PFSK-1 (cell line): ENCODE measurements around the gene ARHGEF7.

ENCODE experiments used
- FOXP2 ChIP-seq: optimal IDR thresholded peaks from 2 replicates; pipeline ENCODE3; 2011; ENCODE audit warnings: borderline replicate concordance, control low read depth, inconsistent platforms; ENCODE audit not compliant: insufficient read depth; ENCODE audit errors: extremely low read length, extremely low read depth
- POLR2AphosphoS5 ChIP-seq: IDR thresholded peaks from 2 replicates; pipeline ENCODE4 v1.6.1; 2012; ENCODE audit warnings: low read depth, mild to moderate bottlenecking, control low read depth, low read length, moderate library complexity
- REST ChIP-seq, 2 experiments: IDR thresholded peaks; 2 replicates each; pipeline versions ENCODE4 v1.6.1 to v1.8.0; 2011 to 2012; ENCODE audit warnings: low read depth in 2 of 2, low read length in 2 of 2, control low read depth in 1 of 2, inconsistent platforms in 1 of 2, mild to moderate bottlenecking in 1 of 2, moderate library complexity in 1 of 2; ENCODE audit not compliant: insufficient read depth in 1 of 2
- SIN3A ChIP-seq: IDR thresholded peaks from 2 replicates; pipeline ENCODE4 v1.6.1; 2012; ENCODE audit warnings: mild to moderate bottlenecking, low read length, moderate library complexity, borderline replicate concordance; ENCODE audit not compliant: insufficient read depth
- TAF1 ChIP-seq: IDR thresholded peaks from 2 replicates; pipeline ENCODE4 v1.6.1; 2012; ENCODE audit warnings: low read length, control low read depth, borderline replicate concordance; ENCODE audit not compliant: insufficient read depth

Gene ARHGEF7

DNA sequence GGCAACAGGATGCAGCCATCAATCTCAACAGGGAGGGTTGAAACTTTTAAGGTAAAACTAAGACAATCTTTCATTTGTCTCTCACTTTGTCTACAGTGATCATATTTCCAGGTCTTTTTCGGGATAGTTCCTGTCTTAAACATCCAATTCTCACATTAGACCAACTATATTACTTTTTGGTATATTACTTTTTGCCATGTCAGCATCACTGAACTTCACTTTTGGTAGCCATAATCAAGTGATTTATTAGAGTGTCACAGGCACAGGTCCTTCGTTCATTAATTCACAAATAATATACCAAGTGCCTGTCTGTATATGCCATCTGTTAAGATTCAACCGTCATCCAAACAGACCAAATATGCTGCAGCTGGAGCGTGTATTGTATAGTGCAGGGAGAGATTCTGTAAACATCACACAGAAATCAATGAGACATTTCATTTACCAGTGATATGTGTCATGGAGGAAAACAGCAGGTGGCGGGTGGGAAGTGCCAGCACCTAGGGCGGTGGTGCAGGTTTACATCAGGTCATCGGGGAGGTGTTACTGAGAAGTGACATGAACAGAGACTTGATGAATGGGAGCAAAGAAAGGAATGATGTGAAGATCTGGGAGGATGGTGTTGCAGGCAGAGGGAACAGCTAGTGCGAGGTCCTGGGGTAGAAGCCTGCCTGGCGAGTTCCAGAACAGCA is 24.9 kb downstream of the ARHGEF7 start:
- TF ChIP-seq SIN3A, result no peak
- no peak for TF ChIP-seq POLR2AphosphoS5
- TF ChIP-seq TAF1, result no peak
- TF ChIP-seq FOXP2, result no peak
- TF ChIP-seq REST (IDR thresholded peaks at IDR 0.05; ENCODE audit: insufficient read depth in 1 of 2, low read depth in 2 of 2, low read length in 2 of 2), result no peak

GRCh38 chr13:111140562-111141105 is 25.5 kb downstream of the ARHGEF7 start:
- TF ChIP-seq POLR2AphosphoS5, result no peak
- no peak for TF ChIP-seq SIN3A
- TF ChIP-seq REST (IDR thresholded peaks at IDR 0.05; ENCODE audit: insufficient read depth in 1 of 2, low read depth in 2 of 2, low read length in 2 of 2), result no peak
- no peak for TF ChIP-seq TAF1
- no peak for TF ChIP-seq FOXP2

DNA sequence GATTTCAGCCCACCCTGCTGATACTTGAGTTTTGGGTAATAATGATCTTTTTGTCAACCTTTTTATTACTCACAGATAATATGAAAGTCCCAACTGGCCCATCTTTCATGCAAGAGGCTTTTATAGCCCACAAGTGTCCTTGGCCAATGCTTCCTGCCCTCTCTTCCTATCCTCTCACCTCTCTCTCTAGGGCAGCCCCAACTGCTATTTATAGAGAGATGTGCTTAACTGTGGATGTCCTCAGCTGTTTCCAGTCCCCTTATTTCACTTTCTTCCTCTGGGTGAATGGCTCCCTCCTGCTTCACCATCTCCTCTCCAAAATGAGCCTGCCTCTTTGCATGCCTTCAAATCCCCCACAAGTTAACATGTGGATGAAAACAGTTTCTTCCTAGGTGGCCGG is 27.4 kb downstream of the ARHGEF7 start:
- TF ChIP-seq FOXP2, result no peak
- TF ChIP-seq SIN3A, result no peak
- no peak for TF ChIP-seq REST (IDR thresholded peaks at IDR 0.05; ENCODE audit: insufficient read depth in 1 of 2, low read depth in 2 of 2, low read length in 2 of 2)

DNA sequence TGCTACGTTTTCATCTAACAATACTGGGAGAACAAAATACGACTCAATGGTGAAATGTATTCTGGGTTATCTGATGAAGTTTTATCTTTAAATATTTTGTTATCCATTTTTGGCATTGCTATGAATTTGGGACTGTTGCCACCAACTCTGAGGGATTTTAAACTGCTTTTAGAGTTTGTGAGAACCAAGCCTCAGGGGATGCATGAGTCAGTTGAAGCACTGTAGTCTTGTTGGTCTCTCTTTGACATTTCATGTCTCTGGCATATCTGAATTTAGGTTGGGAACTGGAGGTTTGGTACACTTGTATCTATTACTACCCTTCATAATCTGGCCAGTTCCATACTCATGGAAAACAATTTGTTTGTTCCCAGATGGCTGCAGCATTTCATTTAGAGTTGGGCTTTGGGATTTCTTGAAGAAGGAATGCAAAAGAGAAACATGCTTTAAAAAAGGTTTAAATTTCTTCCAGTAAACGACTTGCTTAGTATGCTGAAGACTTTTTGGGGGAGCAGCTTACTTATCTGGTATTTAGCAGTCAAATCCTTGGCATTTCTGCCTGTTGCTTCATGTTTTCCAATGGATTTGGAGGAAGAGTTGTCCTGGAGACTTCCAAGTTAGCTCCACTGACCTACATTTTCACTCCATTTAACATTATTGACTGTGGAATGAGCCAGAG is 28.9 kb downstream of the ARHGEF7 start:
- TF ChIP-seq POLR2AphosphoS5, result no peak
- TF ChIP-seq SIN3A, result no peak
- TF ChIP-seq TAF1, result no peak

DNA sequence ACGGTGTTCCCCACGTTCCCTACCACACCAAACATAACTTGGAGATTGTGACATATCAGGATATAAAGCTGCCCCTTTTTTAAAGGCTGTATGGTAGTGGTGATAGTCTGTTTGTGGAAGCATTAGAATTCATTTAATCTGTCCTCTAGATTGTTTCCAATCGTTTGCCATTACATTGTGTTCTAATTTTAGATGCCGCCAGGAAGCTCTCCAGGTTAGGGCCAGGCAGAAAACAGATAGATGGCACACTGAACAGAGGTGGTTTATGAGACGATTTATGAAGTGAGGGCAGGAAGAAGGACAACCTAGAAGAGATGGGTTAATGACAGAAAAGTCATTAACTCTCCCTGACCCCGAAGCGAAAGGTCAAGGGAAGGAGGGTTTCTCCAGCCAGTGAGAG is 30.0 kb downstream of the ARHGEF7 start:
- no peak for TF ChIP-seq SIN3A
- no peak for TF ChIP-seq REST (IDR thresholded peaks at IDR 0.05; ENCODE audit: insufficient read depth in 1 of 2, low read depth in 2 of 2, low read length in 2 of 2)
- TF ChIP-seq TAF1, result no peak
